ELF-1 (cell line): ENCODE measurements around the gene ZBTB46.
A peak's percentile ranks its signal among the peaks of the same experiment; 100 is the strongest.

Experiments used
- DNase-seq: peaks from one replicate; pipeline ENCODE4 v3.0.0-alpha.2; 2016; ENCODE audit warnings: low read depth, low spot score

The ZBTB46 gene

DNA sequence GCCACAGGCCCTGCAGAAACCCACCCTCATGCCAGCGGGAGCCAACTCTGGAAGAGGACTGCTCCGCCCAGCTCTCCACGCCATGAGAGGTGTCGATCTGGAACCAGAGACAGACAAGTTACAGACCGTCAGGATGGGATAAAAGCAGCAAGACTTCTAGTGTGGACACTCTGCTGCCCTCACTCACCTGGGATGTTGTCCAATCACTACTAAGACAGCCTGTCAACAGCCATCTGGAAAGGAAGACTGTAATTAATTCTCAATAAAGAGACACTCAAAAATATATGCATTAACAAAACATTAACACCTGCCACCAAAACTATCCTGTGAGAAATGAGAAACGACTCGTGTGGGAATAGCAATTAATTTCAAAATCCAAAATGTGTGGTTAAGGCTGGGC is 63.2 kb downstream of the ZBTB46 start:
- DNase-seq, result no peak

DNA sequence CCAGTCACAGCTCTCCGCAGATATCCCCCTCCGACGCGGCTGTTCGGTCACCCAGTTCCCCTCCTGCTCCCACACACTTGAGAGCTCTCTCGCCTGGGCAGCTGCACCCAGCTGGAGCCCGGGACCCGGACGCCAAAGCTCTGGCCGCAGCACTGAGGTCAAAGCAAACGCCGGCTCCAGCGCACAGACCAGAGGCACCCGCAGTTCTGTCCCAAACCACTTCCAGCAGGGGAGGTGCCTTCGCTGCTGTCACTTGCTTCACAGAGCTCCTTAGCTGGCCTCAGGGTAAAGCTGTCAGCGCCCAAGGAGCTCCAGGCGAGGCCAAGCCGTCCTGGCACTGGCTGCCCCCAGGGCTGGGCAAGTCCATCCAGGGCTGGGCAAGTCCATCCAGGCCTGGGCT is 63.6 kb downstream of the ZBTB46 start:
- DNase-seq, result no peak

DNA sequence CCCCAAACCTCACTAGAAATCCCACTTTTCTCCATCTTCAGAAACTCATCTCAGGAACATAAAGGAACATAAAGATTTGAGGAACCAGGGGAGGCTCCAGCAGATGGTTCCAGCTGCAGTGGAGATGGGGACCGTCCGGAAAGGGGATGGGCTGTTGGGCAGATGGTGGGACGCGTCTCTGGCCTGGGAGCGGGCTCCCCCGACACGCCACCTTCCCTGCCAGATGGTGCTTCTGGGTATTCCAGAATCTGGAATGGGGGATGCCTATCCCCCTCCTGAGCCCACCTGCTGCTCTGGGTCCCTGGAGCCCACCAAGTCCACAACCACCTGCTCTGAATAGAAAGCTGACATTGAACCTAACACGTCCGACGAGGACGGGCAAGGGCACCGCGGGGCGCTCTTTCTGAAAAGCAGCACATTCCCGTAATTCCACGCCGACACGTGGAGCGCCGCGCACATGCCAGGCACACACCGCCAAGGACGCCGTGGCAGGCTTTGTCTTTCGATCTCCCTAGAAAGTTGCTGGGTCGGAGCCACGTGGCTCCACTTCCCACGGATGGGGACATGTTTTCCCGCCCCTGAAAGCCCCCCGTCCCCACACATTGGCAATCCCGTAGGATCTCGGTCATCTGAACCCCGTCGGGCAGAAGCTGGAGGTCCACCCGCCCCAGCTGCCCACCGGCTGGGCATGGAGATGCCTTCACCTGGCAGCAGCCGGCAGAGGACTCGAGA is 64.2 kb downstream of the ZBTB46 start:
- DNase-seq, result no peak

DNA sequence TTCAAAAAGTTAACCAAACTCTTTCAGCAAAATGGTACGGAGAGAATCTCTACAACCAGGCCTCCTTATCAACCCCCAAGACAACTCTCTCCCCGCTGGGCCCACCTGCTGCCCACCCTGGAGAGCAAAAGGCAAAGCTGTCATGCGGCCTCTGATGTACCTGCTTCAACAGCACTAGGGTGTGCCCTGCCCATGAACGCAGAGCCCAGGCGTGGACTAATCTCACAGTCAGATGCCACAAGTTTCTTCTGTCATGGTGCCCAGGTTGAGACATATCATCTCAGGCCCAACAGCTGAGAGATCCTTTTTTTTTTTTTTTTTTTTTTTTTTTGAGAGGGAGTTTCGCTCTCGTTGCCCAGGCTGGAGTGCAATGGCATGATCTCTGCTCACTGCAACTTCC is 65.2 kb downstream of the ZBTB46 start:
- DNase-seq, result no peak

DNA sequence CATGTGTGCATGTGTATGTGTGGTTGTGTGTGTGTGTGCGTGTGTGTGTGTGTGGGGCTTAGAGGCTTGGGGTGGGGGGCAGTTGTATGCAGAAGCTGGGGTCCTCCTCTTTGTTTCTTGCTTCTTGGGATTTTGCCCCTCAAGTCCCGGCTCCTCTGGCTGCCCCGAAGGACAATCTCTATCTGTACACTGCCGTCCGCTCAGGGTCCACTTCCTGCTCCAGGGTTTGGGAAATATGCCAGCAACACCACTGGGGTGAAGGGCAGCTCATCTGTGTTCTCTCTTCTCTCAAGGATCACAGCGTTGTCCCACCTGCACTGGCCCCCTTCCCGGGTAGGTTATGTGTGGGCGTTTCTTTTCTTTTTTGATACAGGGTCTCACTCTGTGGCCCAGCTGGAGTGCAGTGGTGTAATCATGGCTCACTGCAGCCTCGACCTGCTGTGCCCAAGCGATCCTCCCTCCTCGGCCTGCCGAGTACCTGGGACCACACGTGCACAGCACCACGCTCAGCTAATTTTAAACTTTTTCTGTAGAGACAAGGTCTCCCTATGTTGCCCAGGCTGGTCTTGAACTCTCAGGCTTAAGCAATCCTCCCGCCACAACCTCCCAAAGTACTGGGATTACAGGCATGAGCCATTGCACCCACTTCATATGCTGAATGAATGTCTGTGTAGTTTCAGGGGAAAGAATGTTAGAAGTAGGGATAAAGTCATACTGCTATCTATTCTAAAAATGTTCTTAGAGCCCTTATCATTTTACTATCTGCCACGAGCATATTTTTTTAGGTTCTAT is 65.8 kb downstream of the ZBTB46 start:
- no peak for DNase-seq

DNA sequence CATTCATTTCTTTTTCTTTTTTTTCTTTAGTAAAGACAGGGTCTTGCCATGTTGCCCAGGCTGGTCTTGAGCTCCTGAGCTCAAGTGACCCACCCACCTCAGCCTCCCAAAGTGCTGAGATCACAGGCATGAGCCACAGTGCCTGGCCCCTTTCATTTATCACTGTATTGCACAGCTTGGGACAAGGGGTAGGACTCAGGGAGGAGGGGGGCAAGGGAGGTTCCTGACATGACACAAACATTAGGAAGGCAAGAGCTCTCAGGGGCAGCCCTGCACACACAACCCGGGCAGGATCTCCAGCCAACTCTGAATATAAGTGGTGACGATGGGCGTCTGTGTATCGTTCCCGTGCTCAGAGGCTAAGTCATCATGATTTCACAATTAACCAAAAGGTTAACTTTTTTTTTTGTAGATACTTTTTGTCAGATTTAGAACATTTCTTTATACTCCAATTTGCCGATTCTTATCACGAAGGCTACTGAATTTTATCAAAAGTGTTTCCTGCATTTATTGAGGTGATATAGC is 71.6 kb downstream of the ZBTB46 start:
- no peak for DNase-seq

DNA sequence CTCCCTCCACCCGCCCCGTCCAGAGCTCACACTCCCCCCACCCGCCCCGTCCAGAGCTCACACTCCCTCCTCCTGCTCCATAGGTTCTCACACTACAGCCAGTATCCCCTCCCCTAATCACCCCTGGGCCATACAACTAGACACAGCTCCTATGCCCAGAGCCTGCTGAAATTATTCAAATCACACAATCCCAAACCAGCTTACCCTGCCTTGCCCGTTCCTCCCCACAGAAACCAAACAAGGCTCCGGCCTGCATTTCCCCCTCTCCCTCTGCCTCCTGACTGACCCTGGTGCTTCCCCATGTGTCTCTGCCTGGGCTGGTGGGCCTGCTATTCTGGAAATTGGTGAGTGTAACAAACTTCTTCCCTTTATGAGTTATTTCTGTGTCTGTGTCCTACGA is 72.9 kb downstream of the ZBTB46 start:
- DNase-seq, result no peak

DNA sequence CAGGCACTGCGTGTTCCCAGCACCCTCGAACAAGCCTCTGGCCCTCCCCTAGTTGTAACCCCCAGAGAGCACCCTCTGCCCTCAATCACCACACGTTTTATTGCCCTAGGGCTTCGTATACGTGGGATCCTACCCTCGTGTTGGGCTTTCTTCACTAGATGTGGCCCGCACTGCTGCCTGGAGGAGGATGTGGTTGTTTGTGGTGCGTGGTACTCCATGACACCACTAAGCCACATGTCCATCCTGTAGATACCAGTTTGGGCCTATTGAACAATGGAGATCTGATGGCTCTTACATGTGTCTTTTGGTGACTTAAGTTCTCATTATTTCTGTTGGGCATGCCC is 74.4 kb downstream of the ZBTB46 start:
- no peak for DNase-seq

DNA sequence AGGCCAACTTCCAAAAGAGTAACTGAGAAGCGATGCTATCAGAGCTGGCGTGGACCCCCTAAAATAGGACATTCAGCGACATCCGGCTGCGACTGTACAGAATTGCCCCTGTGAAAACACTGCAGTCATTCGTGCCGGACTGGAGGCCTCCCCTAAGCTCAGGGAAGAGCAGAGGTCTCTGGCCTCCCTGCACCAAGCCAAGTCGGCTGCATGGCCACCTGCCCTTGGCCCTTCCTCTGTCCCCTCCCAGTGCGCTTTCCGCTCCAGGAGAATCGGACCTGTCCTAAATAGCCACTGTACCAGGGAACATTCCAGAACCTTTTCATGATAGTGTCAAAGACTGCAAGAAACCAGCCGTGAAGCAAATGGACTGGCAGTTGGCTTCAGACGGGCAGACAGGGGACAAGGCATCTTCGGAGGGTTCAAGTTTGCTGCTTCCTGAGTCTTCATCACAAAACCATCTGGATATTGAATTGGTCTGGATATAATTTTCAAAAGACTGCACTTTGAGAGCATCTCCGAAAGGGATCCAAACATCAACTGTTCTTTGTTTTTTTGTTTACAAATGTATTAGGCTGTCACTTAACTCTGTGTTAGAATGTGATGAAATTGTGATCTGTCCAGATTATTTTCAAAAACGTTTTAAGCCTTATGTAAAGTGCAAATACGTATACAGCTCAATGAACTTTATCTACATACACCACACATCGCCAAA is 75.0 kb downstream of the ZBTB46 start:
- no peak for DNase-seq

DNA sequence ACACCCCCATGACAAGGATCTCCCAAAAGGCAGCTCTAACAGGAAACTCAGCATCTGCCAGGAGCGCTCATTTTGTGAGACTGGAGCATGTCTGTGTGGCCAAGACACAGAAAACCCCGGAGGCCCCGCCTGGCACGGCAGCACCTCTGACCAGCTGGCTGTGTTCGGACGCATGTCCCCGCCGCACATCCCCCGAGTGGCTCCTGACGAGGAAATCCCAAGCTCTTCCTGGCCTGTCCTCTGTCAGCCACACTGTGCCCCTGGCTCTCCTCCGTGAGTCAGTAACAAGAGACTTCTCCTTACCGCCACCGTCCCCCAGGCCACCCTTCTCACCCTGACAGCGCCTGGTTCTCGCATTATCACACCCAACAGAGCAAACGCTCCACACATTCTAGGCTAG is 77.1 kb downstream of the ZBTB46 start:
- DNase-seq, result peak; percentile 34

DNA sequence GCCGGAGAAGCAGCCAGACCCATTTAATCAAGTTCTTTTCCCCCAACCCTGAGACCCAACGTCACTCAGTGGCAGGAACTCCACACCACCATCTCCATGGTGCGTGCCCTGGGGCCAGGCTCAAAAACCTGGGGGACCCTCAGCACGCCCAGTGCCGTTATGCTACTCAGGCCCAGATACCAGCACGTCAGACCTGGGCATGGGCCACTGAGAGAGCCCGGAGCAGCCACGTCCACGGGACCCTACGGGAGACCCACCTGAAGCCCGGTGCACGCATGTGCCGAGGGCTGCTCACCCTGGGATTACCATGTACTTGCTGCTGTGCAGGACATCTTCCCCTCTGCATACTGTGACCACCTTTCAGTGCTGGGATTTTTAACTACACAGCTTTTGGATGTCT is 77.7 kb downstream of the ZBTB46 start:
- no peak for DNase-seq

DNA sequence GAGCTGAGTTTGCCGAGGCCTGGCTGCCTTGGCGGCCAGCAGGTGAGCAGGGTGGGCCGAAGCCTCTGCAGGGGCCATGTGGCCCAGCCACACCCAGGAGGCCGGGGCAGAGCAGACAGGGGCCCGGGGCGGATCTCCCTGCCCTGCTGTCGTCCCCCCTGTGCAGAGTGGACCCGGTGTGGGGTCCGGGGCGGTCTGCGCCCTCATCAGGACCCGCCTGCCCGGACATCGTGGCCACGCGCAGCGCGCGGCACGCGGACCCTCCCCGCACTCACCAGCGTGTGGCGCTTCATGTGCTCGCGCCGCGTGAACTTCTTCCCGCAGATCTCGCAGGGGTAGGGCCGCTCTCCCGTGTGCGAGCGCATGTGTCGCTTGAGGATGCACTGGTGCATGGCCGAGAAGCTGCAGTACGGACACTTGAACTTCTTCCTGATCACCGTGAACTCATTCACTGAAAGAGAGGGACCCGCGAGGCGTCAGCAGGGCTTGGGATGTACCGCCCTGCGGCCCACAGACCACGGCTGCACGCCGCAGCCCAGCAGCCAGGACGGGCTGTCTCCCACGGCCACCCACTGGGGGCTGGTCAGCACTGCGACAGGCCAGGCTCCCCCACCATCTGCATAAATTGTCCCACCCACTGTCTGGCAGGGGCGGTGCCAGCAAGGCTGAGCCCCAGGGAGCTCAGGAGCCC is 78.5 kb downstream of the ZBTB46 start:
- no peak for DNase-seq

DNA sequence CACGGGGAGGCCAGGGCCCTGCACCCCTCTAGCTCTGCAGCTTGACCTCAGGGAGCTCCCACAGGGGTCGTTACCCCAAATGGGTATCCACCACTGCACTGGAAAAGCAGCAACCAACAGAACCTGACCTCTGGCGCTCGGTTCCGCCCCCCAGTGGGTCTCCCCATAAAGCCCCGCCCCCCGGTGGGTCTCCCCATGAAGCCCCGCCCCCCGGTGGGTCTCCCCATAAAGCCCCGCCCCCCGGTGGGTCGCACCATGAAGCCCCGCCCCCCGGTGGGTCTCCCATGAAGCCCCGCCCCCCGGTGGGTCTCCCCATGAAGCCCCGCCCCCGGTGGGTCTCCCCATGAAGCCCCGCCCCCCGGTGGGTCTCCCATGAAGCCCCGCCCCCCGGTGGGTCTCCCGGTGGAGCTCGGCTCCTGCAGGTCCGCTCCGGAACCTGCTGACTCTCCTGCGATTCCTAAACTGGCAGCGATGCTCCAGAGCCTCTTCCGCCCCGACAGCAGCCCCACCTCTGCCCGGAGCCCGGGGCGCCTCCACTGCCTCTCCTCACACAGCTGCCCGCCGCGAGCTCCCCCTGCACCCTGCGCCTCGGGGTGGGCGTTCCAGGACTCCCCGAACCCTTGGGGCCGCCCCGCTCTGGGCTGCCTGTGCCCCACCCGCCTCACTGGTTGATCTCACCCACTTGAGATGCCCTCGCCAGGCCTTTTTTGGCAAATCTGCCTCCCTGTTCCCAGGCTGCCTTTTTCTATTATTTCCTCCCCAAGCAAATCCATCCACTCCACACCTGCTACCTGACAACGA is 79.4 kb downstream of the ZBTB46 start:
- DNase-seq, result no peak

DNA sequence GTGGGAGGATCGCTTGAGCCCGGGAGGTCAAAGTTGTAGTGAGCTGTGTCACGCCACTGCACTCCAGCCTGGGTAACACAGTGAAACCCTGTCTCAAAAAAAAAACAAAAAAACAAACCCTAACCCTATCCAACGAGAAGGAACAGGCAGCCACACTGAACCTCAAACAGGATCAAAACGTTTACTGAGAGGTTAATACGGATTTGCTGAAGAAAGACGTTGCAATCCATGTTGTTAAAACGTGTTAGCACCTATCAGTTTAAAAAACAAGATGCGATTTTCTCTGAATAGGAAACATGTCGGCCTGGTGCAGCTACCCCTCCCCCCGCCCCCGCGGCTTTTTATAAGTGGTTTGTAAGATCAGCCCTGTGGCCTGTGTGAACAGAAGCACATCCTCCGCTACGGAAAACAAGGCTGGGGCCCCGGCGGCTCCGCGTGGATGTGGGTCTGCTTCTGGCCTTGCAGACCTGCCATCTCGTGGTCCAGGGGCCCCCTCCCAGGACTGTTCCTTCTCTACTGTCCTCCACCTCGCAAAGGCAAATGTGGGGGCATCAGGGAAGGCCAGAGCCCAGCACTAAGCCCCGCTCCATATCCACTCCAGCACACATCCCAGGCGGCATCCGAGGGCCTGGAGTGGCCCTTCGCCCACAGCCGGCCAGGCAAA is 80.1 kb downstream of the ZBTB46 start:
- peak; percentile 55 for DNase-seq

DNA sequence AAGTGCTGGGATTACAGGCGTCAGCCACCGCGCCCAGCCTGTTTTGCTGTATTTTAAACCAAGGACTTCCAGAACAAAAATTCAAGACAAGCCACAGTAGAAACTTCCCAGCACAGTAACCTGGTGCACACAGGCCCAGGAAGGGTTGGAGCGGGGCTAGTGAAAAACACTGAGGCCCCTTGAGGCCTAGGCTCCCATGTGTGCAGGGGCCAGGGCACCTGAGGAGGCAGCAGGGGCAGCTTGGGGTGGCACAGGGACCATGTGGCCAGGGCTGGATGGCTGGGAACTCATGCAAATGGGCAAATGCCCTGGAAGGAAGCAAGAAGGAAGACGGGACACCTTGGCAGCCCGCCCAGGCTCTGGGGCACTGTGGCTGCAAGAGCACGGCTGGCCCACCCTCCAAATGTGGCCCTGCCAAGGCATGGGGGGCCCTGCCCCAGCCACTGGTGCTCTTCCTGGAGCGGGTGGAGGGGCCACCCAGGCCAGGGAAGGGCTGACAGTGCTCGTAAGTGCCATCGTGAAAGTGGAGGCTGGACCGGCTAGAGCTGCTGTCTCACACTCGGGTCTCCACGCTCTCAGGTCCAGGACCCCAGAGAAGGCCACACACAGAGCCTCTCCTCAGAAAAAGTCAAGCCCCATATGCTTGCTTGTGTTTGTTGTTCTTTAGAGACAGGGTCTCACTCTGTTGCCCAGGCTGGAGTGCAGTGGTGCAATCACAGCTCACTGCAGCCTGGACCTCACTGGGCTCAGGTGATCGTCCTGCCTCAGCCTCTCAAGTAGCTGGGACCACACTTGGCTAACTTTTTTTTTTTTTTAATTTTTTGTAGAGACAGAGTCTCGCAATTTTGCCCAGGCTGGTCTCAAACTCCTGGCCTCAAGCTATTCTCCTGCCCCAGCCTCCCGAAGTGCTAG is 81.2 kb downstream of the ZBTB46 start:
- no peak for DNase-seq

DNA sequence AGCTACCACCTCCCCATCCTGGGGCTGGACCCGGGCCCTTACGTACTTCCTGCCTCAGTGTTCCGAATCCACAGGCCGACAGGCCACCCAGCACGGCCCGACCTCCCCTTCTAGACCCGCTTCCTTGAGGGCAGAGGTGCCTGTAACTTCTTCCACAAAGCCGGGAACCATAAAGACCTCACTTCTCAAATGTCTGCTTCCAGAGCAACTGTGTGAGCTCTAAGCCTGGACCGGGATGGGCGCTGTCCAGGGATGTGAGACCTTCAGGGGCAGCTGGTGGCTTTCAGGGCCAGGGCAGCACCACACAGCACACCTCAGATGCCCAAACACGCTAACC is 82.2 kb downstream of the ZBTB46 start:
- DNase-seq, result no peak

DNA sequence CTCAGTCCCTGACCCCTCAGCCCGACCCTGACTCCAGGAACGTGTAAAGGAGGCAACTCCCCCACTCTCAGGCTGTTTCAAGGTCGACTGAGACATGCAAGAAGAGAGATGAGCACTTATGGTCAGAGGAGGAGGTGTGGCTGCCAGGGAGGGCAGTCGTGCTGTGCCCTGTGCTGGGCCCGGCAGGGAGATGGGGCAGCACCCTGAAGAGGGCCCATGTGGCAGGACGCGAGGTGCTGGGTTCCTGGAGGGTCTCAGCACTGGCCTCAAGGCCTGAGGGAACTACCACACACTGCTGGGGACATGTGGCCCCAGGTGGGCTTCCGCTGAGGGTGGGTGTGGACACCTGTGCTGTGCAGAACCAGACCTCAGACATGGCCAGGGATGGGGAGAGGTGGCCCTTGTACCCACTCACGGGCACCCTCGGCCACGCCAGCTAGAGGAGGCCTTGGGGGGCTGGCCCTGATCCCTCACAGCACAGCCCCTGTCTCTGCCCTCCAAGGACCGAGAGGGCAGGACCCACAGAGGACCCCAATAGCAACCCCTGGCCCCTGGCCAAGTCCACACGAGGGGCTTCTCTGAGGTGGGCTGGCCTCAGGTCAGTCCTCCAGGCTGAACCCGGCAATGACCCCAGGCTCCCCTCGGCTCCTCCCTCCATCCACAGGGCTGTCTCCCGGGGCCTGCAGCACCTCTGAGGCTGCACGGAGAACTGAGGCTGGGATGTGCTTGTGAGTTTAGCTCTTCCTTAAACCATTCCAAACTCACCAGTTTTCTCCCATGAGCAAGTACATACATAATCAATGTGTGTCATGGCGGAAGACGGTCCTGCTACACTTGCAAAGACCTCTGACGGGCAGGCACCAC is 82.8 kb downstream of the ZBTB46 start:
- DNase-seq, result no peak

DNA sequence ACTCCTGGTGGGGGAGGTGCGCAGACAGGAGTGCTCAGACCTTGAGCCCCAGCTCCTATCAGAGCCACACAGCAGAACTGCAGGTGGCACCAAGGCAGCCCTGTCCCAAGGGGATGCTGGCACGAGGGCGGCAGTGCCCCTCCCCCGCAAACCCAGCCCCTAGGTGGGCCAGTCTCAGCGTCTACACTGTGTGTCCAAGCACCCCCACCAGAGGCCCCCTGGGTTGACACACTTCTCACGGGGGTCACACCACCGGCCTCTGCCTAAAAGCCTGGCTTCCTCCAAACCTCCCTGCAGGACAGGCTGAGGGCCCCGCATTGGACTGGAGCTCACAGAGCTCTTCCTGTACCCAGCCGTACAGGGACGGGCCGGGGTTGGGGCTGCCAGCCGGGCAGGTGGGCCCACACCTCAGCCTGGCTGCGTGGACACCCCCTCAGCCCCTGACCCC is 83.4 kb downstream of the ZBTB46 start:
- DNase-seq, result no peak
